Neural crest cell (in vitro differentiated cells): Measurements from ENCODE around the gene APBA2. TPM values are rescaled to one million over a fixed set of nuclear protein-coding genes. Genes with fewer than 3 reads are reported as not detected.

ENCODE experiments used
- DNase-seq: peaks from one replicate; pipeline ENCODE4 v3.0.0; 2021; ENCODE audit warnings: low read depth, mixed read lengths, low spot score
- H3K27ac Mint-ChIP-seq: one replicate; pipeline ENCODE4 v1.8.0; 2021; ENCODE audit warnings: mild to moderate bottlenecking, mixed read lengths; ENCODE audit not compliant: unreplicated experiment
- H3K27me3 Mint-ChIP-seq: 2 replicates; pipeline ENCODE4 v1.8.0; 2021; ENCODE audit warnings: low read depth, mild to moderate bottlenecking, mixed read lengths
- H3K36me3 Mint-ChIP-seq: 2 replicates; pipeline ENCODE4 v1.8.0; 2021; ENCODE audit warnings: low read depth, mild to moderate bottlenecking, mixed read lengths
- H3K4me1 Mint-ChIP-seq: 2 replicates; pipeline ENCODE4 v1.8.0; 2021; ENCODE audit warnings: mixed read lengths
- H3K4me3 Mint-ChIP-seq: one replicate; pipeline ENCODE4 v1.8.0; 2021; ENCODE audit warnings: mild to moderate bottlenecking, mixed read lengths
- H3K9me3 Mint-ChIP-seq: 2 replicates; pipeline ENCODE4 v1.8.0; 2021; ENCODE audit warnings: mixed read lengths
- total RNA-seq: library from RNA; stranded (reverse); gene quantifications from 2 replicates; pipeline ENCODE4 v1.2.1, GENCODE V29; 2021
- TF ChIP-seq, protein P1 (sequence below): fragments of 200-600 bp; sonication (generic); conservative IDR thresholded peaks from 2 replicates; pipeline ENCODE4 v1.5.0; 2021; ENCODE audit warnings: antibody characterized with exemption, mild to moderate bottlenecking

The APBA2 gene
- total RNA-seq, 1 donor from 2014 or later: 79.9 TPM

DNA sequence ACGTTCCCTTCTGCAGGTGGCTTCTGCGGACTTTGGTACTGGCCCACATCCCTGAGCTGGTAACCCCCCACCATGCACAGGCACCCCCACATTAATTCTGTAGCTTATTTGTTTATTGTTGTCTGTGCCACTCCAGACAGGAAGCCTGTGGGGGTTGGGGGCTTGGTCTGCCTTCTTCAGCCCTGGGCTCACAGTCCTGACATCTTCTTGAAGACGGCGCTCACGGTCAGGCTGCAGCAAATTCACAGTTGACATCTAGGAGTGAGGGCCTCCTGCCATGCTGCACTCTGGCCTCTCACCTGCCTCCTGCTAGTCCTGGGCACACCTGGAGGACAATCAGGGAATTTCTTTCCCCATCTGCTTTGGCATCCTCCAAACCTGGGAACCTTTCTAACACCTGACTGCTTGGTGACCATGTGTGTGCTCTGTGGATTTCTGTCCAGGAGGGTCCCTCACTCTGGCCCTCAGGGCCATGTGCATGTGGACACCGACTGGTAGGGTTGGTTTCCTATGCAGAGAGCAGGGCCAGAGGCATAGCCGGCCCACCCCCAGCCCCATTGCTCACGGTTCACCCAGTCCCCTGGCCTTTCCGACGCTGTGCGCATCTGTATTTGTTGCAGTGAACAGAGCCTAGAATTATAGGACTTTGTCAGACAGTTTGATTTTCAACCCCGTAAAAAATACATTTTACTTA is 68.8 kb downstream of the APBA2 start:
- DNase-seq: no peak
- Mint-ChIP-seq H3K4me1 (peaks cover 41% of the 10 kb centered on the region), H3K9me3 (no peaks in the 10 kb centered on the region), H3K27ac (peak overlapping the region; percentile 38), H3K36me3 (peaks cover 3% of the 10 kb centered on the region), H3K4me3 (peak overlapping the region; percentile 16), H3K27me3 (no peaks in the 10 kb centered on the region)
- TF ChIP-seq, protein P1, sequence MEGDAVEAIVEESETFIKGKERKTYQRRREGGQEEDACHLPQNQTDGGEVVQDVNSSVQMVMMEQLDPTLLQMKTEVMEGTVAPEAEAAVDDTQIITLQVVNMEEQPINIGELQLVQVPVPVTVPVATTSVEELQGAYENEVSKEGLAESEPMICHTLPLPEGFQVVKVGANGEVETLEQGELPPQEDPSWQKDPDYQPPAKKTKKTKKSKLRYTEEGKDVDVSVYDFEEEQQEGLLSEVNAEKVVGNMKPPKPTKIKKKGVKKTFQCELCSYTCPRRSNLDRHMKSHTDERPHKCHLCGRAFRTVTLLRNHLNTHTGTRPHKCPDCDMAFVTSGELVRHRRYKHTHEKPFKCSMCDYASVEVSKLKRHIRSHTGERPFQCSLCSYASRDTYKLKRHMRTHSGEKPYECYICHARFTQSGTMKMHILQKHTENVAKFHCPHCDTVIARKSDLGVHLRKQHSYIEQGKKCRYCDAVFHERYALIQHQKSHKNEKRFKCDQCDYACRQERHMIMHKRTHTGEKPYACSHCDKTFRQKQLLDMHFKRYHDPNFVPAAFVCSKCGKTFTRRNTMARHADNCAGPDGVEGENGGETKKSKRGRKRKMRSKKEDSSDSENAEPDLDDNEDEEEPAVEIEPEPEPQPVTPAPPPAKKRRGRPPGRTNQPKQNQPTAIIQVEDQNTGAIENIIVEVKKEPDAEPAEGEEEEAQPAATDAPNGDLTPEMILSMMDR: no peak

DNA sequence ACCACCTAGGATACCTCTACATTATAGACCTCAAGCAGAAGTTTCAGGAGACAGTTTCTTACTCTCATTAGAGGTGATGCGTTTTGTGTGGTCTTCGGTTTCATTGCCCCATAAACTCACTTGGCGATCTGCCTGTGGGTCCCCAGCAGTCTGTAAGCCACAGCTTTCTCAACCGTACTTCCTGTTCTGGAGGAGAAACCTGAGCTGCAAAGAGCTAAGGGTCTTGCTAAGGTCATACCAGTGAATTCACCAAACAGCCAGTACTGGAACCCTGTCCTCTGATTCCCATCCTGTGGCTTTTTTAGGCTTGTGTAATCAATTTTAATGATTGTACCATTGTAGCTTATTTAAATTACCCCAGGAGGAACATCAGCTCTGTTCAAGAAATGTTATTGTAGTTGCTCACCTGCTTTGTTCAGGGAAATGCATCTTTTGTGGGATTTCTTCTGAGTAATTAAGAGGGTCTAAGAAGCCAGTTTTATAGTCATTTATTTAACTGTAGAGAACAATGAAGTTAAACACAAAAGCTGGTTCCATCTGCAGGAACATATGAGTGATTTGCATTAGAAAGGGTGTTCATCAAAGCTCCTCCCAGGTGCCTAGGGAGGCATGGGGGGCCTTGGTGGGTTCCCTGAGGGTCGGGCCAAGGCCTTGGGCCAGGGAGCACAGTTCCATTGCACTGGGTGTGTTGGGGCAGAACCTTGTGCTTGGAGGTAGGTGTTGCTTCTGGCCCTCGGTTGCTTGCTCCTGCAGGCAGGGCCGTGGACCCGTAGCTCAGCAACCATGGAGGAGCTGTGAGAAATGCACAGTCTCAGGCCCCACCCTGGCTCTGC is 69.6 kb downstream of the APBA2 start:
- no peaks in the 10 kb centered on the region for H3K9me3 Mint-ChIP-seq
- H3K4me3 Mint-ChIP-seq: peak overlapping the region; percentile 16
- TF ChIP-seq, protein P1: no peak
- no peaks in the 10 kb centered on the region for H3K27me3 Mint-ChIP-seq
- H3K27ac Mint-ChIP-seq: peak overlapping the region; percentile 38
- peaks cover 41% of the 10 kb centered on the region for H3K4me1 Mint-ChIP-seq
- DNase-seq: no peak
- H3K36me3 Mint-ChIP-seq: peaks cover 3% of the 10 kb centered on the region

DNA sequence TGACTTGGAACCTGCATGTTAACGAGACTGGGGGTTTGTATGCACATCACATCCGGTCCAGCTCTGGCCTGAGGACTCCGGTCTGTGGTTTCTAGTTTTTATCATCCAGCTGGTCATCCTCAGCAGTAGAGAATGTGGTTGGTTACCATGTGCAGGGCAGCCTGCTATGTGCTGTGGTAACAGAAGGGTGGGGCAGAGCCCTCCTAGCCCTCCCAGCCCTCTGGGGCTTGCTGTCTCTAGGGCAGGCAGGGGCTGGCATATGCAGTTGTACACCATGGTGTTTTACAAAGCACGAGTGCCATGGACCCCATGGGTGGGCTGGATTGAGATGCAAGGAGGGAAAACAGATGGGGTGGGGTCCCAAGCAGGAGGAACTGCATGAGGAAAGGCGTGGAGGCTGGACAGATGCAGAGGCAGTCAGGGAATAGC is 70.2 kb downstream of the APBA2 start:
- no peak overlapping the region for H3K27ac Mint-ChIP-seq
- H3K27me3 Mint-ChIP-seq: no peaks in the 10 kb centered on the region

DNA sequence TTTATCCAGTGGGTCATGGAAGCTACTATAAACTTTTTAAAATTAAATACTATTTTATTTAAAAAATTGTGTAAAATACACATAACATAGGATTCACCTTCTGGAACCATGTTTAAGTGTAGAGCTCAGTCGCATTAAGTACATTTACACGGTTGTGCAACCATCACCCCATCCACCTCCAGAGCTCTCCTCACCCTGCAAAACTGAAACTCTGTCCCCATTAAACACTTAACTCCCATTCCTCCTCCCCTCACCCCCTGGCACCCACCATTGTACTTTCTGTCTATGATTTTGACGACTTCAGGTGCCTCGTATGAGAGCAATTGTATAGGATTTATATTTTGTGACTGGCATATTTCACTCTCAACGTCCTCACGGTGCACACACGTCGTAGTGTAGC is 70.7 kb downstream of the APBA2 start:
- DNase-seq: no peak
- Mint-ChIP-seq H3K4me3 (no peak overlapping the region), H3K9me3 (no peaks in the 10 kb centered on the region), H3K4me1 (peaks cover 41% of the 10 kb centered on the region), H3K27ac (no peak overlapping the region), H3K36me3 (peaks cover 7% of the 10 kb centered on the region), H3K27me3 (no peaks in the 10 kb centered on the region)
- TF ChIP-seq, protein P1: no peak

More for the DNA sequence above, 70.2 kb downstream of the APBA2 start:
- H3K4me3 Mint-ChIP-seq: no peak overlapping the region
- H3K36me3 Mint-ChIP-seq: peaks cover 4% of the 10 kb centered on the region
- TF ChIP-seq, protein P1: no peak
- DNase-seq: no peak
- peaks cover 41% of the 10 kb centered on the region for H3K4me1 Mint-ChIP-seq
- no peaks in the 10 kb centered on the region for H3K9me3 Mint-ChIP-seq

DNA sequence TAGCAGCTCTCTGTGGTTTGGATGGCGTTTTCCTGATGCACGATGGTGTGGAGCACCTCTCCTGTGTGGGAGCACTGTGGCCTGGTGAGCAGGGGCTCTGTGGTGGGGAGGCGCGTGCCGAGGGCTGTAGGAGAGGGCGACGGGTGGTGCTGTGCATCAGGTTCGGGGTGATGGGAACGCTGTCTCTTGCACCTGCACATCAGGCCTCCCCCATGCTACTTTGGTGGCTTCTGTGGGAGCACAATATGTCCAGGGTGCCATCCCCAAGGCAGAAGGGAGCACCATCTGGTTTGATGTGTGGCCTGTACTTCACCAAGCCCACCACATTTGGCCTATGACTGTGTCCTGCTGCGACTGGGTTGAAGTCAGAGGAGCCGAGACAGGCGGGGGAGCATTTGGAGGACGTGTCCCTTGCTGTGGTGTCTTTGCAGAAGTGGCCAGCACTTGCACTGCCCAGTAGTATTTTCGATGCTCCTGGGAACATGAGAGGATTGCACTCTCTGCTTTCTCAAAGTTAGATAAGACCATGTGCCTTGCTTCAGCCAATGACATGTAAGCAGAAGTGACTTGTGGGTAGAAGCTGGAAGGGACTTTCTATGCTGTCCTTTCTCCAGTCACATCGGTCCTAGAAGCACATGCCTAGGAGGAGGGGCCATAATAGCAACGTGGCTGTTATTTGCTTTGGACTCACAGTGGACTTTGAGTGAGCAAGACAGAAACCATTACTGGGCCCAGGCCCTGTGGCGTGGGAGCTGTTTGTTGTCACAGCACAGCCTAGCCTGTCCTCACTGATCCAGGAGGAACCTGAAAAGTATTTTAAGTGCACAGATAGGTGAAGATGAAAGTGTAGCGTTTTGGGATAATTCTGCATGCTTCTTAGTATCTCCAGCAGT is 72.1 kb downstream of the APBA2 start:
- H3K27ac Mint-ChIP-seq: no peak overlapping the region
- no peak for DNase-seq

More for the DNA sequence above, 72.1 kb downstream of the APBA2 start:
- TF ChIP-seq, protein P1: no peak
- Mint-ChIP-seq H3K4me3 (no peak overlapping the region), H3K27me3 (no peaks in the 10 kb centered on the region), H3K36me3 (peaks cover 7% of the 10 kb centered on the region), H3K9me3 (no peaks in the 10 kb centered on the region), H3K4me1 (peaks cover 38% of the 10 kb centered on the region)
